Panc1 (cell line): ENCODE measurements around the gene ALKBH3. TPM values are rescaled to one million over a fixed set of nuclear protein-coding genes. Genes with fewer than 3 reads are reported as not detected.

Source experiments
- ATAC-seq: fragments of 200-7000 bp; cut with Tn5 transposase; 2 replicates; pipeline ENCODE4 v1.9.1; 2020; ENCODE audit warnings: mild to moderate bottlenecking, moderate library complexity
- BruUV-seq: library from RNA; stranded (reverse); fragments of 400-500 nt; replicated peaks from 2 replicates; lab custom pipeline; 2021; lab: Mats Ljungman, UMichigan
- CTCF ChIA-PET: fragments of 300-600 bp; sonication (Branson Sonifier 250); formaldehyde crosslinking; loops from one replicate; lab custom pipeline; 2022; ENCODE audit warnings: antibody characterized with exemption; lab: Charles Lee
- POLR2A ChIA-PET: fragments of 300-600 bp; sonication (Branson Sonifier 250); formaldehyde crosslinking; loops from one replicate; lab custom pipeline; 2022; ENCODE audit warnings: antibody characterized with exemption; lab: Charles Lee
- DNase-seq: peaks from one replicate; pipeline ENCODE4 v3.0.0-alpha.2; 2010; ENCODE audit warnings: low read depth, low spot score
- H3K27ac ChIP-seq: 2 replicates; pipeline ENCODE4 v1.5.1; 2011; ENCODE audit warnings: mild to moderate bottlenecking, low read length, inconsistent platforms
- H3K27me3 ChIP-seq: fragments of 200-500 bp; sonication (Bioruptor generic); 2 replicates; pipeline ENCODE4 v1.6.0; 2014; ENCODE audit warnings: low read length, inconsistent platforms; ENCODE audit not compliant: control insufficient read depth, insufficient read depth
- H3K36me3 ChIP-seq: fragments of 200-500 bp; sonication (Bioruptor generic); 2 replicates; pipeline ENCODE4 v1.5.1; 2014; ENCODE audit warnings: inconsistent platforms, mild to moderate bottlenecking, low read length, moderate library complexity; ENCODE audit not compliant: control insufficient read depth, insufficient read depth
- H3K4me1 ChIP-seq: 2 replicates; pipeline ENCODE4 v1.5.1; 2011; ENCODE audit warnings: inconsistent platforms, mild to moderate bottlenecking, low read length, moderate library complexity; ENCODE audit not compliant: control insufficient read depth, insufficient read depth
- H3K4me3 ChIP-seq, 2 experiments: 2 replicates each; pipeline ENCODE4 v1.5.1; 2011 to 2012; ENCODE audit warnings: low read depth in 2 of 2, low read length in 2 of 2, mild to moderate bottlenecking in 2 of 2, inconsistent platforms in 1 of 2, moderate library complexity in 1 of 2
- H3K9me3 ChIP-seq: fragments of 200-500 bp; sonication (Bioruptor generic); 2 replicates; pipeline ENCODE4 v1.5.1; 2014; ENCODE audit warnings: low read depth, mild to moderate bottlenecking, inconsistent platforms, low read length, moderate library complexity; ENCODE audit not compliant: control insufficient read depth, insufficient read depth
- CTCF ChIP-seq: fragments of 450-650 bp; IDR thresholded peaks from 2 replicates; pipeline ENCODE4 v1.5.1; 2017; ENCODE audit warnings: mild to moderate bottlenecking
- POLR2AphosphoS5 ChIP-seq: IDR thresholded peaks from 2 replicates; pipeline ENCODE4 v1.6.1; 2012; ENCODE audit warnings: mild to moderate bottlenecking, low read depth, low read length, moderate library complexity
- REST ChIP-seq, 2 experiments: IDR thresholded peaks; 2 replicates each; pipeline ENCODE4 v1.6.1; 2011 to 2012; ENCODE audit warnings: low read depth in 2 of 2, control low read depth in 1 of 2, low read length in 1 of 2, mild to moderate bottlenecking in 1 of 2, moderate library complexity in 1 of 2; ENCODE audit not compliant: insufficient read depth in 1 of 2
- SIN3A ChIP-seq: IDR thresholded peaks from 2 replicates; pipeline ENCODE4 v1.6.1; 2012; ENCODE audit warnings: low read depth, mild to moderate bottlenecking, low read length, moderate library complexity, borderline replicate concordance; ENCODE audit not compliant: insufficient read depth
- TCF7L2 ChIP-seq: IDR thresholded peaks from 2 replicates; pipeline ENCODE4 v1.6.1; 2011; ENCODE audit warnings: mild to moderate bottlenecking, low read depth, low read length, inconsistent platforms
- in situ Hi-C: cut with HindIII; loops from 2 replicates; pipeline ENCODE4 v1.10.0; 2016; ENCODE audit warnings: low sequenced_read_pairs, low pct_unique_long_range_greater_than_20kb
- intact Hi-C: fragments of 100-400 bp; cut with micrococcal nuclease; formaldehyde crosslinking; loops from one replicate; pipeline ENCODE4 v1.10.0; 2022; ENCODE audit not compliant: unreplicated experiment
- total RNA-seq: library from RNA; stranded (reverse); gene quantifications from one replicate; pipeline ENCODE4 v1.2.1, GENCODE V29; 2021; ENCODE audit not compliant: unreplicated experiment

The ALKBH3 gene
- total RNA-seq, 1 experiment from 2014 or later, result 34.4 TPM

GRCh38 chr11:43952020-43952400 lies 71.4 kb downstream of the ALKBH3 start:
- H3K9me3 ChIP-seq, result no peaks in the 10 kb centered on the region
- H3K4me3 ChIP-seq, result no peak overlapping the region
- no peaks in the 10 kb centered on the region for H3K4me1 ChIP-seq
- peaks cover 13% of the 10 kb centered on the region for H3K27me3 ChIP-seq
- H3K36me3 ChIP-seq, result no peaks in the 10 kb centered on the region
- ATAC-seq (no peak), DNase-seq (no peak)
- intact Hi-C loops, result no loop called here
- POLR2A ChIA-PET, result no interaction called here
- no peak overlapping the region for H3K27ac ChIP-seq
- in situ Hi-C loops, result no loop called here
- CTCF ChIA-PET, result no interaction called here
- BruUV-seq, result no TSS peak
- TF ChIP-seq TCF7L2 (no peak), REST (IDR thresholded peaks at IDR 0.05; ENCODE audit: insufficient read depth in 1 of 2, low read depth in 2 of 2, low read length in 1 of 2) (no peak), SIN3A (no peak), CTCF (no peak), POLR2AphosphoS5 (no peak)

GRCh38 chr11:43952401-43953342 lies 72.0 kb downstream of the ALKBH3 start:
- peaks cover 13% of the 10 kb centered on the region for H3K27me3 ChIP-seq
- no peak overlapping the region for H3K4me3 ChIP-seq
- DNase-seq, result no peak
- BruUV-seq, result no TSS peak
- H3K27ac ChIP-seq, result no peak overlapping the region
- TF ChIP-seq CTCF, result no peak
- H3K4me1 ChIP-seq, result no peaks in the 10 kb centered on the region
- ChIA-PET CTCF (no interaction called here), POLR2A (no interaction called here)
- in situ Hi-C loops (no loop called here), intact Hi-C loops (no loop called here)
- no peak for ATAC-seq
- no peaks in the 10 kb centered on the region for H3K36me3 ChIP-seq
- H3K9me3 ChIP-seq, result no peaks in the 10 kb centered on the region
